ENCODE measurements around the gene RCOR1. TPM values are rescaled to one million over a fixed set of nuclear protein-coding genes. Genes with fewer than 3 reads are reported as not detected.

Gene RCOR1
- total RNA-seq, 1 donor from 2014 or later, result 11.0 TPM

DNA sequence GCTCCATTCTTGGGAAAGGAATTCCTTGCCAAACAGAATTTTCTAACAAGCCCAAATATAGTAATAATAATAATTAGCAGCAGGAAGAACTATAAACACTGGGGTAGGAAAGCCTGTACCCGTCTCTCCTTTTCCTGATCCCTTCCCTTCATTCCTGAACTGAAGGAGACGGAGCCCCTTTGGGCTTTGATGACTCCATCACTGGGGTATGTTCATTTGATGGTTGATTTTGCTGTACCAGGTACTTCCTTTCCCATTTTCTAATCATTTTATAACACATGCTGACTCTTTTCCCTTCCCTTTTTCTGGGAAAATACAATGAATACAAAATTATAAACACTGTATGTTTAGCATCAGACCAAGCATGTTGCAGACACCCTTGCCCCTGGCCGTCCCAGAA, 3.6 kb upstream of the RCOR1 start:
- Histone ChIP-seq H3K27ac (replicated peaks) (no peak overlapping the region), H3K27me3 (ENCODE audit: low read depth) (no peaks in the 10 kb centered on the region), H3K36me3 (no peaks in the 10 kb centered on the region), H3K9me3 (replicated peaks) (no peaks in the 10 kb centered on the region), H3K4me1 (peaks cover 26% of the 10 kb centered on the region), H3K4me3 (no peak overlapping the region)
- TF ChIP-seq, protein P1, sequence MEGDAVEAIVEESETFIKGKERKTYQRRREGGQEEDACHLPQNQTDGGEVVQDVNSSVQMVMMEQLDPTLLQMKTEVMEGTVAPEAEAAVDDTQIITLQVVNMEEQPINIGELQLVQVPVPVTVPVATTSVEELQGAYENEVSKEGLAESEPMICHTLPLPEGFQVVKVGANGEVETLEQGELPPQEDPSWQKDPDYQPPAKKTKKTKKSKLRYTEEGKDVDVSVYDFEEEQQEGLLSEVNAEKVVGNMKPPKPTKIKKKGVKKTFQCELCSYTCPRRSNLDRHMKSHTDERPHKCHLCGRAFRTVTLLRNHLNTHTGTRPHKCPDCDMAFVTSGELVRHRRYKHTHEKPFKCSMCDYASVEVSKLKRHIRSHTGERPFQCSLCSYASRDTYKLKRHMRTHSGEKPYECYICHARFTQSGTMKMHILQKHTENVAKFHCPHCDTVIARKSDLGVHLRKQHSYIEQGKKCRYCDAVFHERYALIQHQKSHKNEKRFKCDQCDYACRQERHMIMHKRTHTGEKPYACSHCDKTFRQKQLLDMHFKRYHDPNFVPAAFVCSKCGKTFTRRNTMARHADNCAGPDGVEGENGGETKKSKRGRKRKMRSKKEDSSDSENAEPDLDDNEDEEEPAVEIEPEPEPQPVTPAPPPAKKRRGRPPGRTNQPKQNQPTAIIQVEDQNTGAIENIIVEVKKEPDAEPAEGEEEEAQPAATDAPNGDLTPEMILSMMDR (IDR thresholded peaks at IDR 0.05; ENCODE audit: borderline replicate concordance), result no peak
- intact Hi-C loops (cut with micrococcal nuclease), result no loop called here
- DNase-seq, result no peak

DNA sequence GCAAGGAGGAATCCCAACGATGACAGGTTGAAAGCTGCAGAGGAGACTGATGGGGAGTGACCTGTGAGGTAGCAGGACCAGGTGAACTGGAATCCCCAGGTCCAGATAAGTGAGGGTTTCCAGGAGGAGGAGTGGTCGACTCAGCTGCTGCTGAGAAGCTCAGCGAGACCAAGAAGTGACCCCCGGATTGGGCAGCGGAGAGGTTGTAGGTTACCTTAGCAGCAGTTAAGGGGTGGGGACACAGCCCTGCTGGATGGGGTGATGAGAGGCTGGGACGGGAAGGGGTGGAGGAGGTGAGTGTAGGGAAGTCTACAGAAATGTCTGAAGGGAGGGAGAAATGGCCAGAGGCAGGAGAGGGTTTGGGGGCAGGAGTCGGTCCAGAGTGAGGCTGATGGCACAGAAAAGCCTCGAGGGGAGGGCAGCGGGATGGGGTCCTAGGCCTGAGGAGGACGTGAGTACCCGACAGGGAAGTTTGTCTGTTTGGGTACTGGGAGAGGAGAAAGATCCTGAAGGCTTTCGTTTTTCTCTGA, 2.6 kb upstream of the RCOR1 start:
- Histone ChIP-seq H3K36me3 (no peaks in the 10 kb centered on the region), H3K9me3 (replicated peaks) (no peaks in the 10 kb centered on the region), H3K4me1 (peaks cover 36% of the 10 kb centered on the region), H3K27ac (replicated peaks) (no peak overlapping the region), H3K4me3 (no peak overlapping the region), H3K27me3 (ENCODE audit: low read depth) (no peaks in the 10 kb centered on the region)
- TF ChIP-seq, protein P1 (IDR thresholded peaks at IDR 0.05; ENCODE audit: borderline replicate concordance), result no peak
- DNase-seq, result no peak
- intact Hi-C loops (cut with micrococcal nuclease), result no loop called here

DNA sequence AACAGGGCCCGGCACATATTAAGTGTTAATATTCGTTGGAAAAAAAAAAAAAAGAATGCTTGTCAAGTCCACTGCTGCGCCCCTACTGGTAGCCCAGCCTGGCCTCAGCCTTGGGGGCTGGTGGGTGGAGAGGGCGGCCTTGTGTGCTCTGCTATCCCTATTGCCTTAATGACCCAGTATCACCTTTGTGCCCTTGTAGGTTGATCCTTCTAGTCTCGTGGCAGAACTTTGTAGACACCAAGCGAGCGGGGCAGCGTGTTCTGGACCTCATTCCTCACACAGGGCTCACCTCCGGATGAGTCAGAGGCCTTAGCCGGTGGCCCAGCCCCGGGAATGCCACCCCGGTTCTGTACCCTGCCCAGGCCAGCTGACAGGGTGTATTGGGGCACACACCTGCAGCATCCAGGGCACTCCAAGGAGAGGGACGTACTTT, 1.8 kb upstream of the RCOR1 start:
- peaks cover 43% of the 10 kb centered on the region for H3K4me1 ChIP-seq
- no peaks in the 10 kb centered on the region for H3K36me3 ChIP-seq
- intact Hi-C loops (cut with micrococcal nuclease), result no loop called here
- peak overlapping the region; percentile 99 for H3K4me3 ChIP-seq
- no peak for DNase-seq
- peak overlapping the region; percentile 99 for H3K27ac ChIP-seq (replicated peaks)
- no peaks in the 10 kb centered on the region for H3K27me3 ChIP-seq (ENCODE audit: low read depth)
- H3K9me3 ChIP-seq (replicated peaks), result no peaks in the 10 kb centered on the region
- TF ChIP-seq, protein P1 (IDR thresholded peaks at IDR 0.05; ENCODE audit: borderline replicate concordance), result peak; percentile 54

DNA sequence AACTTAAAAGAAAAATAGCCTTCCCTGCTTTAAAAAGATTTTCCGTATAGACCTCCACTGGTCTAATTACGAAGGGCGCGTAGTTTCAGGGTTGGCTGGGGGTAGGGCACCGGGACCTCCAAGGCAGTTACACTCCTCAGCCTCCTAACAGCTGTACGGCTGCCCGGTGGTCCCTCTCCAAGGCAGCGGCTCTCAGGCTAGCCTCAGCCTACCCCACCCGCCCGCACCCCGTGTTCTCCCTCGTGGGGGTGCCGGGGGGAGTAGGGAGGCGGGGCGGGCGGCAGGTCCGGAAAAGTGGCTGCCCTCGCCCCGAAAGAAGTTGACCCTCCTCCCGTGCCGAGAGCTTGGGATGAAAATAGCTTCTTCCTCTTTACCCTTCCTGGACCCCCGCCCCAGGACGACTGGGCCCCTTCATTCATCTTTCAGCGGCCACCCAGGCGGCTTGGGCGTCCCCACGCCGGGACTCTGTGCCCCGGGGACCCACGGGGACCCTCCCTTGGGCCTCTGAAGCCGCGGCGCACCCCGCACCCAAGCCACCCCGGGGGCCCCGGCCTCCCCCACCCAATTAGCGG, 991 bp upstream of the RCOR1 start:
- TF ChIP-seq, protein P1 (IDR thresholded peaks at IDR 0.05; ENCODE audit: borderline replicate concordance), result no peak
- H3K27ac ChIP-seq (replicated peaks), result peak overlapping the region; percentile 99
- H3K27me3 ChIP-seq (ENCODE audit: low read depth), result no peaks in the 10 kb centered on the region
- peaks cover 43% of the 10 kb centered on the region for H3K4me1 ChIP-seq
- peak overlapping the region; percentile 99 for H3K4me3 ChIP-seq
- peak; percentile 53 for DNase-seq
- intact Hi-C loops (cut with micrococcal nuclease), result no loop called here
- H3K9me3 ChIP-seq (replicated peaks), result no peaks in the 10 kb centered on the region
- H3K36me3 ChIP-seq, result no peaks in the 10 kb centered on the region

DNA sequence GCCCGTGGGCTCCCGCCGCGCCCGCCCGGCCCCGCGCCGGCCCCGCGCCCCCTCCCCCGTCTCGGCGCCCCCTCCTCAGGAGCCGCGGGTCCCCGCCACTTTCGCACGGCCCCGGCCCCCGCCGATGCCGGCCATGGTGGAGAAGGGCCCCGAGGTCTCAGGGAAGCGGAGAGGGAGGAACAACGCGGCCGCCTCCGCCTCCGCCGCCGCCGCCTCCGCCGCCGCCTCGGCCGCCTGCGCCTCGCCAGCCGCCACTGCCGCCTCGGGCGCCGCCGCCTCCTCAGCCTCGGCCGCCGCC, 263 bp downstream of the RCOR1 start:
- H3K36me3 ChIP-seq, result no peaks in the 10 kb centered on the region
- no peaks in the 10 kb centered on the region for H3K27me3 ChIP-seq (ENCODE audit: low read depth)
- peak overlapping the region; percentile 99 for H3K27ac ChIP-seq (replicated peaks)
- no peak for DNase-seq
- peak overlapping the region; percentile 99 for H3K4me3 ChIP-seq
- TF ChIP-seq, protein P1 (IDR thresholded peaks at IDR 0.05; ENCODE audit: borderline replicate concordance), result no peak
- H3K4me1 ChIP-seq, result peaks cover 43% of the 10 kb centered on the region
- intact Hi-C loops (cut with micrococcal nuclease), result no loop called here
- no peaks in the 10 kb centered on the region for H3K9me3 ChIP-seq (replicated peaks)
